ENCODE measurements around the gene TCAIM.
"Not testable (repeated sequence)": the region's sequence is repeated elsewhere in the genome, so short reads cannot be mapped to it uniquely, and the experiment has no call there.

TCAIM gene

GRCh38 chr3:44346590-44346989, 8.0 kb downstream of the TCAIM start:
- not testable (repeated sequence) for DNase-seq

GRCh38 chr3:44348993-44349392, 10.4 kb downstream of the TCAIM start:
- no peak for DNase-seq

GRCh38 chr3:44353355-44353924, 14.9 kb downstream of the TCAIM start:
- DNase-seq = no peak

- DNase-seq = peak; percentile 60
These were observed 16.9 kb downstream of the TCAIM start for GRCh38 chr3:44355362-44356033.

- DNase-seq = no peak
These were observed 20.7 kb downstream of the TCAIM start for GRCh38 chr3:44359146-44359751.

GRCh38 chr3:44363591-44363990, 25.0 kb downstream of the TCAIM start:
- no peak for DNase-seq

GRCh38 chr3:44365952-44366351, 27.4 kb downstream of the TCAIM start:
- DNase-seq = no peak

- DNase-seq = no peak
These were observed 36.9 kb downstream of the TCAIM start for GRCh38 chr3:44375450-44375849.

- no peak for DNase-seq
These were observed 48.8 kb downstream of the TCAIM start for GRCh38 chr3:44387404-44387803.

- no peak for DNase-seq
These were observed 53.9 kb downstream of the TCAIM start for GRCh38 chr3:44392489-44392888.

GRCh38 chr3:44395714-44396113, 57.1 kb downstream of the TCAIM start:
- DNase-seq = no peak

- DNase-seq = no peak
These were observed 57.9 kb downstream of the TCAIM start for GRCh38 chr3:44396200-44397171.

GRCh38 chr3:44398271-44398670, 59.7 kb downstream of the TCAIM start:
- not testable (repeated sequence) for DNase-seq

- no peak for DNase-seq
These were observed 60.3 kb downstream of the TCAIM start for GRCh38 chr3:44398853-44399252.

GRCh38 chr3:44400771-44401170, 62.2 kb downstream of the TCAIM start:
- no peak for DNase-seq

GRCh38 chr3:44402548-44402947, 64.0 kb downstream of the TCAIM start:
- DNase-seq = no peak

GRCh38 chr3:44409640-44410410, 71.3 kb downstream of the TCAIM start:
- DNase-seq = no peak

- no peak for DNase-seq
These were observed 72.6 kb downstream of the TCAIM start for GRCh38 chr3:44411031-44411645.

- DNase-seq = no peak
These were observed 73.8 kb downstream of the TCAIM start for GRCh38 chr3:44412365-44412764.

- no peak for DNase-seq
These were observed 76.0 kb downstream of the TCAIM start for GRCh38 chr3:44414517-44415090.

- DNase-seq = no peak
These were observed 76.9 kb downstream of the TCAIM start for GRCh38 chr3:44415421-44415820.
